HEK293 (cell line): Measurements from ENCODE around the gene PPP1R9B.

Experiments
- CTCF ChIP-seq: fragments of 450-650 bp; formaldehyde crosslinking; IDR thresholded peaks from 2 replicates; pipeline ENCODE4 v1.5.1; 2016; ENCODE audit warnings: missing biosample characterization, missing genetic modification characterization
- IKZF3 ChIP-seq: fragments of 450-650 bp; IDR thresholded peaks from 2 replicates; pipeline ENCODE4 v1.5.0; 2018; ENCODE audit warnings: missing biosample characterization, mild to moderate bottlenecking, missing genetic modification characterization, moderate library complexity
- KLF16 ChIP-seq: fragments of 450-650 bp; formaldehyde crosslinking; IDR thresholded peaks from 2 replicates; pipeline ENCODE4 v1.5.1; 2017; ENCODE audit warnings: missing biosample characterization, missing genetic modification characterization
- REST ChIP-seq: fragments of 450-650 bp; formaldehyde crosslinking; IDR thresholded peaks from 2 replicates; pipeline ENCODE4 v1.5.1; 2016; ENCODE audit warnings: missing biosample characterization, missing genetic modification characterization
- SETDB1 ChIP-seq: IDR thresholded peaks from one replicate; pipeline ENCODE4 v1.6.1; 2017; ENCODE audit warnings: mild to moderate bottlenecking, low read length, moderate library complexity, mixed read lengths; ENCODE audit not compliant: insufficient read length
- YY1 ChIP-seq: fragments of 450-650 bp; formaldehyde crosslinking; IDR thresholded peaks from 2 replicates; pipeline ENCODE4 v1.5.1; 2018; ENCODE audit warnings: missing biosample characterization, missing genetic modification characterization
- YY2 ChIP-seq: fragments of 450-650 bp; formaldehyde crosslinking; IDR thresholded peaks from 2 replicates; pipeline ENCODE4 v1.5.1; 2016; ENCODE audit warnings: missing biosample characterization, missing genetic modification characterization
- ZBTB20 ChIP-seq: fragments of 450-650 bp; formaldehyde crosslinking; IDR thresholded peaks from 2 replicates; pipeline ENCODE4 v1.5.1; 2016; ENCODE audit warnings: missing biosample characterization, missing genetic modification characterization
- ZBTB7A ChIP-seq: fragments of 450-650 bp; formaldehyde crosslinking; IDR thresholded peaks from 2 replicates; pipeline ENCODE4 v1.5.1; 2016; ENCODE audit warnings: low read depth, missing biosample characterization, missing genetic modification characterization
- ZNF114 ChIP-seq: fragments of 450-650 bp; formaldehyde crosslinking; IDR thresholded peaks from 2 replicates; pipeline ENCODE4 v1.5.0; 2017; ENCODE audit warnings: missing biosample characterization, missing genetic modification characterization
- ZNF266 ChIP-seq: fragments of 450-650 bp; formaldehyde crosslinking; IDR thresholded peaks from 2 replicates; pipeline ENCODE4 v1.5.1; 2016; ENCODE audit warnings: missing biosample characterization, missing genetic modification characterization, low read depth
- ZNF423 ChIP-seq: fragments of 450-650 bp; formaldehyde crosslinking; IDR thresholded peaks from 2 replicates; pipeline ENCODE4 v1.5.1; 2016; ENCODE audit warnings: missing biosample characterization, missing genetic modification characterization
- ZNF529 ChIP-seq: fragments of 450-650 bp; formaldehyde crosslinking; IDR thresholded peaks from 2 replicates; pipeline ENCODE4 v1.5.1; 2017; ENCODE audit warnings: missing genetic modification characterization, missing biosample characterization; ENCODE audit not compliant: insufficient replicate concordance
- ZNF792 ChIP-seq: fragments of 450-650 bp; formaldehyde crosslinking; IDR thresholded peaks from 2 replicates; pipeline ENCODE4 v1.5.1; 2016; ENCODE audit warnings: missing biosample characterization, missing genetic modification characterization

- TF ChIP-seq REST (tag by site-specific recombination) (no peak), KLF16 (tag by site-specific recombination) (no peak), CTCF (tag by site-specific recombination) (no peak), ZNF423 (tag by site-specific recombination) (no peak), SETDB1 (no peak), ZNF529 (no peak), YY2 (tag by site-specific recombination) (no peak), ZNF792 (tag by site-specific recombination) (no peak), ZBTB20 (tag by site-specific recombination) (no peak), ZNF266 (no peak), YY1 (tag by site-specific recombination) (no peak), ZBTB7A (no peak), ZNF114 (tag by site-specific recombination) (no peak), IKZF3 (tag by site-specific recombination) (no peak)
Measured at GRCh38 chr17:50145532-50146229, 4.8 kb downstream of the PPP1R9B start.
